Measurements from ENCODE around the gene TM4SF5.
"Not testable (repeated sequence)": the region's sequence is repeated elsewhere in the genome, so short reads cannot be mapped to it uniquely, and the experiment has no call there.

TM4SF5 gene

DNA sequence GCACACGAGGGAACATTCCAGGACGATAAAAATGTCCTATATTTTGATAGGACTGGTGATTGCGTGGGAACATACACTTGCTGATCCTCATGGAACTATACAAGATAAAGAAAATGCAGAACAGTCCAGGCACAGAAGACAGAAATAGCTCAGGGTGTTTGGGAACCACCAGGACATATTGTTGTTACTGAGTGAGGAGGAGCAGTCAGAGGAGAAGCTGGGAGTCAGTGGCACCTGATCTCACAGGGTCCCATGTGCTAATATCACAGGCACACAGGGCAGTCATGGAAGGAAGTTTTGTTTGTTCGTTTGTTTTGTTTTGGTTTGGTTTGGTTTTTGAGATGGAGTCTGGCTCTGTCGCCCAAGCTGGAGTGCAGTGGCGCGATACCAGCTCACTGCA, 41.0 kb downstream of the TM4SF5 start:
- peaks cover 16% of the 10 kb centered on the region for H3K36me3 ChIP-seq (ENCODE audit: control insufficient read depth, insufficient read depth, low read length, severe bottlenecking)
- no peaks in the 10 kb centered on the region for H3K9me3 ChIP-seq (ENCODE audit: control insufficient read depth, low read length)
- H3K27me3 ChIP-seq (replicated peaks; ENCODE audit: control insufficient read depth, insufficient read depth, low read length), result no peaks in the 10 kb centered on the region
- H3K9ac ChIP-seq (ENCODE audit: low read length), result no peak overlapping the region
- DNase-seq (ENCODE audit: low read depth), result no peak
- H3K4me3 ChIP-seq (ENCODE audit: low read length), result no peak overlapping the region
- peaks cover 10% of the 10 kb centered on the region for H3K4me1 ChIP-seq (ENCODE audit: control insufficient read depth, insufficient read depth, low read length)

DNA sequence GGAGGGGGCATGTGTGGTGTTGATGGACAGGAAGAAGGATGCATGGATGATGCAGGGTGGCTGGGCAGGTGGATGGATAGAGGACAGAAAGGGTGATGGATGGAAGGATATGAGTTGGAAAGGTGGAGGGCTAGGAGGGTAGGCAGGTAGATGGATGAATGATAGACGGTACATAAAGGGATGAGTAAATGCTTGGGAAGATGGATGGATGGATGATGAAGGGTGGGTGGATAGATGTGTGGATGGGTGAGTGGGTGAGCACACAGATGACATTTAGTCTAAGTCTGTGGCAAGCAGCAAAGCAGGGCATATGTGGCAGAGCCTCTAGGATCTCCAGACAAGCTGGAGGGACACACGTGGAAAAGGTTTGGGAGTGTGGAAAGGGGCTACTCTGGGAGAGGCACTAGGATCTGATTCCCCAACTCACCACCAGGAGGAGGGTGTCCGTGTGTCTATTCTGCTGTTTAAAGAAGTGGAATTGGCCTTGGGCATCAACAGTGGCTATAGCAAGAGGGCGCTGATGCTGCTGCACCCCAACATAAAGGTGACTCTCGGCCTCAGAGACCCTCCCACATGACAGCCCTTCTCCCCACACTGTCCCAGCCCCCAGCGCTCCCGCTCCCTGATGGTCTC, 43.5 kb downstream of the TM4SF5 start:
- Histone ChIP-seq H3K9me3 (ENCODE audit: control insufficient read depth, low read length) (no peaks in the 10 kb centered on the region), H3K4me1 (ENCODE audit: control insufficient read depth, insufficient read depth, low read length) (no peaks in the 10 kb centered on the region), H3K36me3 (ENCODE audit: control insufficient read depth, insufficient read depth, low read length, severe bottlenecking) (peaks cover 4% of the 10 kb centered on the region), H3K9ac (ENCODE audit: low read length) (no peak overlapping the region), H3K4me3 (ENCODE audit: low read length) (no peak overlapping the region), H3K27me3 (replicated peaks; ENCODE audit: control insufficient read depth, insufficient read depth, low read length) (no peaks in the 10 kb centered on the region)
- DNase-seq (ENCODE audit: low read depth), result no peak

DNA sequence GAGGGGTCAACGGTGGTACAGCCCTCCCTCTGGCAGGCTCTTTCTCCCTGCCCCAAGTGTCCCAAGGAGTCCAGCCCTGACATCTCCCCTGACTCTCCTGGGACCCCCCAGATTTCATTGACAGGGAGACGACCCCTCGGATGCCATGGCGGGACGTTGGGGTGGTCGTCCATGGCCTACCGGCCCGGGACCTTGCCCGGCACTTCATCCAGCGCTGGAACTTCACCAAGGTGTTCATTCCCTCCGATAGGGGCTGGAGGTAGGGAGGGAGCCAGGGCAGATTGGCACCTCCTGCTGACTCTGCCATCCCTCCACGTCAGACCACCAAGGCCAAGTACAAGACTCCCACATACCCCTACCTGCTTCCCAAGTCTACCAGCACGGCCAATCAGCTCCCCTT, 45.1 kb downstream of the TM4SF5 start:
- no peaks in the 10 kb centered on the region for H3K9me3 ChIP-seq (ENCODE audit: control insufficient read depth, low read length)
- no peak overlapping the region for H3K9ac ChIP-seq (ENCODE audit: low read length)
- H3K4me1 ChIP-seq (ENCODE audit: control insufficient read depth, insufficient read depth, low read length), result no peaks in the 10 kb centered on the region
- peaks cover 4% of the 10 kb centered on the region for H3K36me3 ChIP-seq (ENCODE audit: control insufficient read depth, insufficient read depth, low read length, severe bottlenecking)
- no peaks in the 10 kb centered on the region for H3K27me3 ChIP-seq (replicated peaks; ENCODE audit: control insufficient read depth, insufficient read depth, low read length)
- DNase-seq (ENCODE audit: low read depth), result no peak
- H3K4me3 ChIP-seq (ENCODE audit: low read length), result no peak overlapping the region

DNA sequence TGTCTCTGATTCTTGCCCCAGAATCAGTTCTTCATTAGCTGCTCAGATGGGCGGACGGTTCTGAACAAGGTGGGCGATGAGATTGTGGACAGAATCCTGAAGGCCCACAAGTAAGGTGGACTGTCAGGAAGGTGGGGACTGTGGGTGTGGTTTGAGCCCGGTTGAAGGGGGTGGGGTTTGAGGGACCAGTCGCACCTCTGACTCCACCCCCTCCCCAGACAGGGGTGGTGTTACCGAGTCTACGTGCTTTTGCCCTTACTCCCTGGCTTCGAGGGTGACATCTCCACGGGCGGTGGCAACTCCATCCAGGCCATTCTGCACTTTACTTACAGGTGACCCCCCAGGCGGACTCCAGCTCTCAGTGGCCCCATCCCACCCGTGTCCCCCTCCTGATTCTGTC, 46.6 kb downstream of the TM4SF5 start:
- no peak for DNase-seq (ENCODE audit: low read depth)
- H3K36me3 ChIP-seq (ENCODE audit: control insufficient read depth, insufficient read depth, low read length, severe bottlenecking), result peaks cover 4% of the 10 kb centered on the region

DNA sequence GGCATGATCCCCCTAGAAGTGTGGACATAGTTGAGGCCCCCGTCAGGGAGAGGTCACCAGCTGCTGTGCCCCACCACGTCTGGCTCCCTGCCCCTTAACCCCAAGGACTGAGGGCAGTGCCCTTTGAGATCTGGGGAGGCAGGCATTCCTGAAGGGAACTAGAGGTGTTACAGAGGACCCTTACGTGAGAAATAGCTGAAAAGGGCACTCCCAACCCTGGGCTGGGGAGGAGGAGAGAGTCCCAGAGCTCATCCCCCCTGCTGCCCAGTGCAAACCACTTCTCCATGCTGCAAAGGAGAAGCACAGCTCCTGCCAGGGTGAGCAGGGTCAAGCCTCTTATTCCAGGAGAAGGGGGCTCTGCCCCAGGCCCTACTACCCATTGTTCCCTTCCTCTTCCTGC, 51.1 kb downstream of the TM4SF5 start:
- DNase-seq (ENCODE audit: low read depth), result no peak
- Histone ChIP-seq H3K36me3 (ENCODE audit: control insufficient read depth, insufficient read depth, low read length, severe bottlenecking) (no peaks in the 10 kb centered on the region), H3K9me3 (ENCODE audit: control insufficient read depth, low read length) (no peaks in the 10 kb centered on the region), H3K9ac (ENCODE audit: low read length) (no peak overlapping the region), H3K4me3 (ENCODE audit: low read length) (no peak overlapping the region), H3K4me1 (ENCODE audit: control insufficient read depth, insufficient read depth, low read length) (no peaks in the 10 kb centered on the region), H3K27me3 (replicated peaks; ENCODE audit: control insufficient read depth, insufficient read depth, low read length) (no peaks in the 10 kb centered on the region)

More for the DNA sequence above, 46.6 kb downstream of the TM4SF5 start:
- Histone ChIP-seq H3K9me3 (ENCODE audit: control insufficient read depth, low read length) (no peaks in the 10 kb centered on the region), H3K27me3 (replicated peaks; ENCODE audit: control insufficient read depth, insufficient read depth, low read length) (no peaks in the 10 kb centered on the region), H3K9ac (ENCODE audit: low read length) (no peak overlapping the region), H3K4me1 (ENCODE audit: control insufficient read depth, insufficient read depth, low read length) (no peaks in the 10 kb centered on the region), H3K4me3 (ENCODE audit: low read length) (no peak overlapping the region)

DNA sequence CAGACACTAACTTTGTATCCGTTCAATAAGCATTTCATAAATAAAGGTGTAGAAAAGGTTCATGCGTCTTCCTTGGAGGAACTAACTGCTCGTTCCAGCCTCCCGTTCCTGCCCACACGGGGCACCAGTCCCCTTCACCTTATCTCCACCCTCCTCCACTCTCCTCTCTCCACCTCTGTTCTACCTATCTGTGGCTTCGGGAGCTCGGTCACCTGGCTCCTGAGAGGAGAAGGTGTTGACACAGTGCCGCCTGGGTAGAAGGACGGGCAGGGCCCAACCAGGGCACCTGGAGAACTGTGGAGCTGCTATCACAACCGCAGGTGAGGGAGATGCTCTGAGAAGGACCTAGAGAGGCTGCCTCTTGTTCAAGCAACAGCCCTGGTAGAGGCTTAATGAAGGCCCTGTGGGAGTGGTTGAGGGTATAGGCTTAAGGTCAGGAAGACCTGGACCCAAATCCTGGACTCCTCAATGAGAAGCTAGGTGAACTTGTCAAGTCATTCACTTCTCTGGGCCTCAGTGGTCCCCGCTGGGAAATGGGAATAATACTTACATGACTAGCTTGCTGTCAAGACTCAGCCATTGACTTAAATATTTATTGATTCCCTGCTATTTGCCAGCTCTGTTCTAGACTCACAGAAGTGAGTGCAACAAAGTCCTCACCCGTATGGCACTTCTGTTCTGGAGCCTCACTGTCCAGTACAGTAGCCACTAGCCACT, 51.8 kb downstream of the TM4SF5 start:
- Histone ChIP-seq H3K4me3 (ENCODE audit: low read length) (no peak overlapping the region), H3K27me3 (replicated peaks; ENCODE audit: control insufficient read depth, insufficient read depth, low read length) (no peaks in the 10 kb centered on the region), H3K9me3 (ENCODE audit: control insufficient read depth, low read length) (no peaks in the 10 kb centered on the region), H3K9ac (ENCODE audit: low read length) (no peak overlapping the region), H3K36me3 (ENCODE audit: control insufficient read depth, insufficient read depth, low read length, severe bottlenecking) (no peaks in the 10 kb centered on the region), H3K4me1 (ENCODE audit: control insufficient read depth, insufficient read depth, low read length) (no peaks in the 10 kb centered on the region)
- DNase-seq (ENCODE audit: low read depth), result no peak

DNA sequence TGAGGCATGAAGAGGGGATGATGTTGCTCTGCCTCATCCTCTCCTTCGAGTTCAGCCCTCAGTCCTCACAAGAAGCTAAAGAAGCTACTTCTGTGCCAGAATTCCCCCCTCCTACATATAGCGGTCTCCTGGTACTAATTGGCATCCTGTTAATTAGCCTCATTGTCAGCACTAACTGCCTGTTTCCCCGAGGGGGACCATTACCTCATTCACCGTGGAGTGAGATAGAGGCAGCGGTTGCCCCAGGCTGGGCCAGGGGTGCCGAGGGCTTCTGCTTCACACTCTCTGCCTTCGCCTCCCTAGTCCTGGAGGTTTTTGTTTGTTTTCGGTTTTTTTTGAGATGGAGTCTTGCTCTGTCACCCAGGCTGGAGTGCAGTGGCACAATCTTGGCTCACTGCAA, 55.7 kb downstream of the TM4SF5 start:
- H3K36me3 ChIP-seq (ENCODE audit: control insufficient read depth, insufficient read depth, low read length, severe bottlenecking), result no peaks in the 10 kb centered on the region
- H3K9ac ChIP-seq (ENCODE audit: low read length), result no peak overlapping the region
- H3K4me1 ChIP-seq (ENCODE audit: control insufficient read depth, insufficient read depth, low read length), result no peaks in the 10 kb centered on the region
- DNase-seq (ENCODE audit: low read depth), result no peak
- H3K27me3 ChIP-seq (replicated peaks; ENCODE audit: control insufficient read depth, insufficient read depth, low read length), result no peaks in the 10 kb centered on the region
- H3K9me3 ChIP-seq (ENCODE audit: control insufficient read depth, low read length), result no peaks in the 10 kb centered on the region
- no peak overlapping the region for H3K4me3 ChIP-seq (ENCODE audit: low read length)

DNA sequence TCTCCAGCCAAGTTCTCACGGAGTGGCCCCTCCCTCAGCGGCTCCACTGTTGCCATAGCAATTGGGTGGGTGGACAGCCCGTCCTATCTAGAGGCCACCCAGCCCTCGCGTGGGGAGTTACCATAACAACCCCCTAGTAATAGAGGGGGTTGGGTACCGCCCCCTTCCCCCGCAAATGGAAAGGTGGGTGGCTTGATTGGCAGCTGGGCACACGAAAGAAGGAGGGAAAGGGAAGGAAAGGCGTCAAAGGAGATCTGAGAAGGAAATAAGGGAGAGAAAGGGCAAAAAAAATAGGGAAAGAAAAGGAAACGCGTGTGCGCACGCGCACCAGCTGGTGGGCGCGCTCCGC, 61.1 kb downstream of the TM4SF5 start:
- not testable (repeated sequence) for H3K27me3 ChIP-seq (replicated peaks; ENCODE audit: control insufficient read depth, insufficient read depth, low read length); H3K9me3 ChIP-seq (ENCODE audit: control insufficient read depth, low read length); DNase-seq (ENCODE audit: low read depth); H3K36me3 ChIP-seq (ENCODE audit: control insufficient read depth, insufficient read depth, low read length, severe bottlenecking)
- Histone ChIP-seq H3K9ac (ENCODE audit: low read length) (peak overlapping the region; percentile 93), H3K4me3 (ENCODE audit: low read length) (peak overlapping the region; percentile 85), H3K4me1 (ENCODE audit: control insufficient read depth, insufficient read depth, low read length) (peaks cover 18% of the 10 kb centered on the region)

Data from adipocyte (in vitro differentiated cells).